Activated T-cell treated with anti-CD3 and anti-CD28 coated beads, Interleukin-2, amount 50 U/mL, for 72 hours (primary cell): Measurements from ENCODE around the gene SHANK1. TPM values are rescaled to one million over a fixed set of nuclear protein-coding genes. Genes with fewer than 3 reads are reported as not detected.
A peak's percentile ranks its signal among the peaks of the same experiment; 100 is the strongest.
"Not testable (repeated sequence)": the region's sequence is repeated elsewhere in the genome, so short reads cannot be mapped to it uniquely, and the experiment has no call there.

Experiments used
- ATAC-seq, 2 donors: fragments of 150-1000 bp; cut with Tn5 transposase; replicated peaks in 1 of 2; 2 replicates each; pipeline ENCODE4 v1.10.0; 2021; ENCODE audit warnings: moderate library complexity in 2 of 2, mild to moderate bottlenecking in 1 of 2
- DNase-seq, 2 donors: peaks; one replicate each; pipeline ENCODE4 v3.0.0; 2021 to 2022; ENCODE audit warnings: mixed read lengths in 1 of 2
- H3K27ac Mint-ChIP-seq: one replicate; pipeline ENCODE4 v1.8.0; 2022; ENCODE audit warnings: mild to moderate bottlenecking, moderate library complexity, mixed read lengths
- H3K27me3 Mint-ChIP-seq: one replicate; pipeline ENCODE4 v1.8.0; 2022; ENCODE audit warnings: low read depth, mixed read lengths
- H3K36me3 Mint-ChIP-seq, 2 donors: one replicate each; pipeline ENCODE4 v1.8.0; 2022; ENCODE audit warnings: mixed read lengths in 2 of 2, mild to moderate bottlenecking in 1 of 2; ENCODE audit not compliant: insufficient read depth in 2 of 2
- H3K4me1 Mint-ChIP-seq: one replicate; pipeline ENCODE4 v1.8.0; 2022; ENCODE audit warnings: low read depth, mixed read lengths
- H3K4me3 Mint-ChIP-seq, 2 donors: one replicate each; pipeline ENCODE4 v1.8.0; 2022; ENCODE audit warnings: mild to moderate bottlenecking in 2 of 2, mixed read lengths in 2 of 2, moderate library complexity in 2 of 2
- H3K9me3 Mint-ChIP-seq, 2 donors: one replicate each; pipeline ENCODE4 v1.8.0; 2022; ENCODE audit warnings: mixed read lengths in 2 of 2
- total RNA-seq, 2 donors: library from RNA; stranded (reverse); gene quantifications; one replicate each; pipeline ENCODE4 v1.2.3, GENCODE V29; 2022

SHANK1 gene
- total RNA-seq: under 1 TPM in 1 of 2 donors, not detected in 1; 0.07 TPM

- no peaks in the 10 kb centered on the region for H3K9me3 Mint-ChIP-seq
- peak within 1 kb of the TSS; percentile 29 to 55 for H3K4me3 Mint-ChIP-seq
- H3K36me3 Mint-ChIP-seq: no peaks in the 10 kb centered on the region
- DNase-seq: no peak
- peaks cover 13% of the 10 kb centered on the region for H3K4me1 Mint-ChIP-seq
- H3K27ac Mint-ChIP-seq: no peak within 1 kb of the TSS
- ATAC-seq: no peak
- H3K27me3 Mint-ChIP-seq: peaks cover 51% of the 10 kb centered on the region
Measured at GRCh38 chr19:50719566-50719965, at the start of gene SHANK1. SHANK1 (minus strand) TSS chr19:50719802; CDS start chr19:50716919, 2,883 bp downstream.

- no peak overlapping the region for H3K27ac Mint-ChIP-seq
- H3K4me3 Mint-ChIP-seq: no peak overlapping the region
- no peaks in the 10 kb centered on the region for H3K9me3 Mint-ChIP-seq
- no peak for ATAC-seq
- no peaks in the 10 kb centered on the region for H3K4me1 Mint-ChIP-seq
- H3K27me3 Mint-ChIP-seq: peaks cover 28% of the 10 kb centered on the region
- H3K36me3 Mint-ChIP-seq: no peaks in the 10 kb centered on the region
- DNase-seq: no peak
Measured at GRCh38 chr19:50768277-50768676, 48.7 kb upstream of the SHANK1 start.

GRCh38 chr19:50767263-50767662, 47.7 kb upstream of the SHANK1 start:
- peaks cover 28% of the 10 kb centered on the region for H3K27me3 Mint-ChIP-seq

GRCh38 chr19:50766746-50767145, 47.1 kb upstream of the SHANK1 start:
- peaks cover 28% of the 10 kb centered on the region for H3K27me3 Mint-ChIP-seq
- not testable (repeated sequence) for H3K9me3 Mint-ChIP-seq, ATAC-seq, H3K4me3 Mint-ChIP-seq, H3K27ac Mint-ChIP-seq, DNase-seq, H3K36me3 Mint-ChIP-seq, H3K4me1 Mint-ChIP-seq

More at GRCh38 chr19:50767263-50767662, 47.7 kb upstream of the SHANK1 start:
- not testable (repeated sequence) for H3K27ac Mint-ChIP-seq, DNase-seq, H3K4me1 Mint-ChIP-seq, ATAC-seq, H3K4me3 Mint-ChIP-seq, H3K9me3 Mint-ChIP-seq, H3K36me3 Mint-ChIP-seq

- Mint-ChIP-seq H3K4me3 (no peak overlapping the region), H3K9me3 (no peaks in the 10 kb centered on the region), H3K4me1 (no peaks in the 10 kb centered on the region), H3K27ac (no peak overlapping the region), H3K27me3 (peaks cover 23% of the 10 kb centered on the region), H3K36me3 (no peaks in the 10 kb centered on the region)
- ATAC-seq (no peak), DNase-seq (no peak)
Measured at GRCh38 chr19:50764409-50764808, 44.8 kb upstream of the SHANK1 start.

GRCh38 chr19:50763521-50763920, 43.9 kb upstream of the SHANK1 start:
- H3K4me1 Mint-ChIP-seq, H3K27ac Mint-ChIP-seq, H3K4me3 Mint-ChIP-seq, H3K36me3 Mint-ChIP-seq, DNase-seq, ATAC-seq, H3K9me3 Mint-ChIP-seq: not testable (repeated sequence)
- H3K27me3 Mint-ChIP-seq: peaks cover 23% of the 10 kb centered on the region

GRCh38 chr19:50761501-50761900, 41.9 kb upstream of the SHANK1 start:
- not testable (repeated sequence) for ATAC-seq

GRCh38 chr19:50759886-50760285, 40.3 kb upstream of the SHANK1 start:
- H3K4me3 Mint-ChIP-seq: no peak overlapping the region

More at GRCh38 chr19:50761501-50761900, 41.9 kb upstream of the SHANK1 start:
- H3K4me1 Mint-ChIP-seq, H3K9me3 Mint-ChIP-seq, DNase-seq, H3K27ac Mint-ChIP-seq, H3K36me3 Mint-ChIP-seq, H3K4me3 Mint-ChIP-seq: not testable (repeated sequence)
- H3K27me3 Mint-ChIP-seq: peaks cover 16% of the 10 kb centered on the region

GRCh38 chr19:50759076-50759475, 39.5 kb upstream of the SHANK1 start:
- not testable (repeated sequence) for H3K36me3 Mint-ChIP-seq, DNase-seq, H3K27ac Mint-ChIP-seq, H3K4me1 Mint-ChIP-seq, H3K9me3 Mint-ChIP-seq, ATAC-seq, H3K4me3 Mint-ChIP-seq
- peaks cover 20% of the 10 kb centered on the region for H3K27me3 Mint-ChIP-seq

More at GRCh38 chr19:50759886-50760285, 40.3 kb upstream of the SHANK1 start:
- no peak overlapping the region for H3K27ac Mint-ChIP-seq
- no peaks in the 10 kb centered on the region for H3K9me3 Mint-ChIP-seq
- no peaks in the 10 kb centered on the region for H3K36me3 Mint-ChIP-seq
- H3K27me3 Mint-ChIP-seq: peaks cover 21% of the 10 kb centered on the region
- no peaks in the 10 kb centered on the region for H3K4me1 Mint-ChIP-seq
- DNase-seq: no peak
- no peak for ATAC-seq

GRCh38 chr19:50757624-50758023, 38.0 kb upstream of the SHANK1 start:
- H3K27ac Mint-ChIP-seq, DNase-seq, ATAC-seq, H3K4me1 Mint-ChIP-seq, H3K4me3 Mint-ChIP-seq, H3K36me3 Mint-ChIP-seq, H3K9me3 Mint-ChIP-seq: not testable (repeated sequence)
- H3K27me3 Mint-ChIP-seq: peaks cover 26% of the 10 kb centered on the region

- not testable (repeated sequence) for H3K4me1 Mint-ChIP-seq, ATAC-seq, H3K36me3 Mint-ChIP-seq, H3K27ac Mint-ChIP-seq, H3K9me3 Mint-ChIP-seq, DNase-seq, H3K4me3 Mint-ChIP-seq
- peaks cover 26% of the 10 kb centered on the region for H3K27me3 Mint-ChIP-seq
Measured at GRCh38 chr19:50756244-50756643, 36.6 kb upstream of the SHANK1 start.

GRCh38 chr19:50753879-50754278, 34.3 kb upstream of the SHANK1 start:
- Mint-ChIP-seq H3K36me3 (no peaks in the 10 kb centered on the region), H3K4me3 (no peak overlapping the region), H3K4me1 (no peaks in the 10 kb centered on the region), H3K27ac (no peak overlapping the region), H3K9me3 (no peaks in the 10 kb centered on the region), H3K27me3 (peaks cover 26% of the 10 kb centered on the region)
- ATAC-seq (no peak), DNase-seq (no peak)

GRCh38 chr19:50750010-50750409, 30.4 kb upstream of the SHANK1 start:
- ATAC-seq (no peak), DNase-seq (no peak)
- H3K9me3 Mint-ChIP-seq: no peaks in the 10 kb centered on the region
- H3K27me3 Mint-ChIP-seq: peaks cover 13% of the 10 kb centered on the region
- no peak overlapping the region for H3K4me3 Mint-ChIP-seq
- H3K4me1 Mint-ChIP-seq: no peaks in the 10 kb centered on the region
- H3K36me3 Mint-ChIP-seq: no peaks in the 10 kb centered on the region
- H3K27ac Mint-ChIP-seq: no peak overlapping the region

GRCh38 chr19:50749490-50749889, 29.9 kb upstream of the SHANK1 start:
- Mint-ChIP-seq H3K27me3 (peaks cover 7% of the 10 kb centered on the region), H3K27ac (no peak overlapping the region), H3K4me1 (no peaks in the 10 kb centered on the region), H3K9me3 (no peaks in the 10 kb centered on the region), H3K36me3 (no peaks in the 10 kb centered on the region), H3K4me3 (no peak overlapping the region)
- DNase-seq (no peak), ATAC-seq (no peak)
